HEK293 (cell line): ENCODE data around the gene GLRX5.
"Not testable (repeated sequence)": the region's sequence is repeated elsewhere in the genome, so short reads cannot be mapped to it uniquely, and the experiment has no call there.

Experiments used
- CTCF ChIA-PET: fragments of 350-600 bp; formaldehyde crosslinking; extraction: SDS; loops from one replicate; lab custom pipeline; 2021; ENCODE audit warnings: antibody characterized with exemption; lab: Yijun Ruan, JAX
- POLR2A ChIA-PET: fragments of 300-600 bp; formaldehyde crosslinking; extraction: SDS; loops from one replicate; lab custom pipeline; 2020; ENCODE audit warnings: antibody characterized with exemption, inconsistent platforms; lab: Yijun Ruan, JAX
- H3K27ac ChIP-seq: fragments of 200-500 bp; sonication (Bioruptor generic); 2 replicates; pipeline ENCODE4 v1.5.1; 2014; ENCODE audit warnings: low read depth, low read length, control low read depth, inconsistent platforms; ENCODE audit errors: extremely low read depth
- H3K36me3 ChIP-seq, 2 experiments: fragments of 200-500 bp in 1 of 2; sonication (Bioruptor generic) in 1 of 2; 1 replicate in 1 of 2; 2 replicates in 1 of 2; pipeline ENCODE4 v1.5.1; 2014 to 2017; ENCODE audit warnings: inconsistent platforms in 2 of 2, low read length in 2 of 2; ENCODE audit not compliant: control insufficient read depth in 2 of 2, insufficient read depth in 1 of 2
- H3K4me1 ChIP-seq: fragments of 200-500 bp; sonication (Bioruptor generic); 2 replicates; pipeline ENCODE4 v1.5.1; 2014; ENCODE audit warnings: mild to moderate bottlenecking, low read length, inconsistent platforms; ENCODE audit not compliant: control insufficient read depth, insufficient read depth
- H3K4me3 ChIP-seq: 2 replicates; pipeline ENCODE4 v1.5.1; 2011; ENCODE audit warnings: low read depth, mild to moderate bottlenecking, control low read depth, low read length, moderate library complexity
- H3K9me3 ChIP-seq: fragments of 200-500 bp; sonication (Bioruptor generic); 2 replicates; pipeline ENCODE4 v1.5.1; 2014; ENCODE audit warnings: low read depth, low read length, inconsistent platforms; ENCODE audit not compliant: control insufficient read depth, insufficient read depth
- BCL11A ChIP-seq: fragments of 450-650 bp; formaldehyde crosslinking; IDR thresholded peaks from 2 replicates; pipeline ENCODE4 v1.5.1; 2016; ENCODE audit warnings: low read depth, missing biosample characterization, missing genetic modification characterization
- BCL6B ChIP-seq: fragments of 450-650 bp; formaldehyde crosslinking; IDR thresholded peaks from 2 replicates; pipeline ENCODE4 v1.5.1; 2017; ENCODE audit warnings: missing biosample characterization, missing genetic modification characterization
- GFI1B ChIP-seq: fragments of 450-650 bp; formaldehyde crosslinking; IDR thresholded peaks from 2 replicates; pipeline ENCODE4 v1.5.1; 2016; ENCODE audit warnings: missing biosample characterization, missing genetic modification characterization
- KLF9 ChIP-seq: fragments of 450-650 bp; formaldehyde crosslinking; IDR thresholded peaks from 2 replicates; pipeline ENCODE4 v1.5.1; 2016; ENCODE audit warnings: missing biosample characterization, missing genetic modification characterization, low read depth
- REPIN1 ChIP-seq: fragments of 450-650 bp; formaldehyde crosslinking; IDR thresholded peaks from 2 replicates; pipeline ENCODE4 v1.5.1; 2017; ENCODE audit warnings: missing biosample characterization, missing genetic modification characterization, low read depth
- REST ChIP-seq: fragments of 450-650 bp; formaldehyde crosslinking; IDR thresholded peaks from 2 replicates; pipeline ENCODE4 v1.5.1; 2016; ENCODE audit warnings: missing biosample characterization, missing genetic modification characterization
- SCRT2 ChIP-seq: fragments of 450-650 bp; formaldehyde crosslinking; IDR thresholded peaks from 2 replicates; pipeline ENCODE4 v1.5.1; 2016; ENCODE audit warnings: missing biosample characterization, missing genetic modification characterization
- ZIC2 ChIP-seq: fragments of 450-650 bp; formaldehyde crosslinking; IDR thresholded peaks from 2 replicates; pipeline ENCODE4 v1.5.1; 2016; ENCODE audit warnings: missing biosample characterization, missing genetic modification characterization
- ZNF112 ChIP-seq: fragments of 450-650 bp; formaldehyde crosslinking; IDR thresholded peaks from 2 replicates; pipeline ENCODE4 v1.5.0; 2017; ENCODE audit warnings: missing biosample characterization, missing genetic modification characterization
- ZNF2 ChIP-seq: fragments of 450-650 bp; formaldehyde crosslinking; IDR thresholded peaks from 2 replicates; pipeline ENCODE4 v1.5.1; 2016; ENCODE audit warnings: missing biosample characterization, missing genetic modification characterization
- ZNF311 ChIP-seq: fragments of 450-650 bp; formaldehyde crosslinking; IDR thresholded peaks from 2 replicates; pipeline ENCODE4 v1.5.1; 2017; ENCODE audit warnings: missing biosample characterization, missing genetic modification characterization, borderline replicate concordance
- ZNF530 ChIP-seq: fragments of 450-650 bp; formaldehyde crosslinking; IDR thresholded peaks from 2 replicates; pipeline ENCODE4 v1.5.1; 2016; ENCODE audit warnings: low read depth, missing biosample characterization, missing genetic modification characterization
- ZNF548 ChIP-seq: fragments of 450-650 bp; formaldehyde crosslinking; IDR thresholded peaks from 2 replicates; pipeline ENCODE4 v1.5.1; 2016; ENCODE audit warnings: missing biosample characterization, missing genetic modification characterization
- ZNF677 ChIP-seq: fragments of 450-650 bp; IDR thresholded peaks from 2 replicates; pipeline ENCODE4 v1.5.0; 2018; ENCODE audit warnings: missing biosample characterization, mild to moderate bottlenecking, missing genetic modification characterization, moderate library complexity
- ZNF776 ChIP-seq: fragments of 450-650 bp; formaldehyde crosslinking; IDR thresholded peaks from 2 replicates; pipeline ENCODE4 v1.5.0; 2017; ENCODE audit warnings: missing biosample characterization, missing genetic modification characterization, borderline replicate concordance
- TF ChIP-seq, protein P1 (sequence below): fragments of 450-650 bp; formaldehyde crosslinking; IDR thresholded peaks from 2 replicates; pipeline ENCODE4 v1.5.1; 2017; ENCODE audit warnings: missing biosample characterization, missing genetic modification characterization
- TF ChIP-seq, protein P2 (sequence below): fragments of 450-650 bp; formaldehyde crosslinking; IDR thresholded peaks from 2 replicates; pipeline ENCODE4 v1.5.1; 2016; ENCODE audit warnings: missing biosample characterization, missing genetic modification characterization, borderline replicate concordance

The GLRX5 gene

DNA sequence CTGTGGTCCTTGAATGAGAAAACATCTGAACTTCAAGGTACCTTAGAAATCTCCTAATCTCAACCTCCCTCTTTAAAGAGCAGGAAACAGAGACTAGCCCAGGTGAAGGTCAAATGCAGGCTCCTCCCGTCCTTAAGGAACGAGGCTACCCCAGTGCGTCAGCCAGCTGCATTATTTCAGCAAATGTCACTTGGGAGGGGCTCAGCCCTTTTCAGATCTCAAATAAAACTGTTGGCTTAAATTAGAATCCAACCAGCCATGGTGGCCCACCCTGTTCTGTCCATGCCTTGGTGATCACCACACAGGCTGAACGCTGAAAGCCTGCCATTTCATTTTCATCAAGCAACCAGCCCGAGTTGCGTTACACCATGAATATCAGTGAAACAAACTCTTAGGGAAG, 25.4 kb upstream of the GLRX5 start (continued):
- TF ChIP-seq REST (no peak), ZNF530 (tag by site-specific recombination) (no peak), ZNF776 (no peak), ZNF311 (no peak)

DNA sequence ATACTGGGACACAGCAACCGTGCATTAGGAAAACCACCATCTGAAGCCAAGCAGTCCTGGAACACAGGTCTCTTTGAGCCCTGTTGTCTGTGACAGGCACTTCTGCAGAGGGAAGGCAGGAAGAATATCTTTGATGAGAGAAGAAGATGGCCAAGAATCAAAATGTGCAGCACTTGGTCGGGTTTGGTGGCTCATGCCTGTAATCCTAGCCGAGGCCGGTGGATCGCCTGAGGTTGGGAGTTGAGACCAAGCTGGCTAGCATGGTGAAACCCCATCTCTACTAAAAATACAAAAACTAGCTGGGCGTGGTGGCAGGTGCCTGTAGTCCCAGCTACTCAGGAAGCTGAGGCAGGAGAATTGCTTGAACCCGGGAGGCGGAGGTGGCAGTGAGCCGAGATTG, 24.5 kb upstream of the GLRX5 start:
- CTCF ChIA-PET, H3K4me1 ChIP-seq, POLR2A ChIA-PET, H3K9me3 ChIP-seq, H3K27ac ChIP-seq, H3K4me3 ChIP-seq, H3K36me3 ChIP-seq: not testable (repeated sequence)

GRCh38 chr14:95510804-95511203, 24.0 kb upstream of the GLRX5 start:
- CTCF ChIA-PET, result interaction anchor here (0.9 kb wide), 1 partner anchor 16 kb away, joined by 3 read pairs; no protein-coding TSS in a partner anchor
- POLR2A ChIA-PET, result no interaction called here
- no peak overlapping the region for H3K4me3 ChIP-seq
- no peak for TF ChIP-seq GFI1B (tag by site-specific recombination)
- TF ChIP-seq KLF9 (tag by site-specific recombination), result no peak
- no peak for TF ChIP-seq BCL11A (tag by site-specific recombination)
- TF ChIP-seq, protein P1, sequence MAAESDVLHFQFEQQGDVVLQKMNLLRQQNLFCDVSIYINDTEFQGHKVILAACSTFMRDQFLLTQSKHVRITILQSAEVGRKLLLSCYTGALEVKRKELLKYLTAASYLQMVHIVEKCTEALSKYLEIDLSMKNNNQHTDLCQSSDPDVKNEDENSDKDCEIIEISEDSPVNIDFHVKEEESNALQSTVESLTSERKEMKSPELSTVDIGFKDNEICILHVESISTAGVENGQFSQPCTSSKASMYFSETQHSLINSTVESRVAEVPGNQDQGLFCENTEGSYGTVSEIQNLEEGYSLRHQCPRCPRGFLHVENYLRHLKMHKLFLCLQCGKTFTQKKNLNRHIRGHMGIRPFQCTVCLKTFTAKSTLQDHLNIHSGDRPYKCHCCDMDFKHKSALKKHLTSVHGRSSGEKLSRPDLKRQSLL (tag by site-specific recombination), result no peak
- no peak for TF ChIP-seq ZIC2
- TF ChIP-seq ZNF2, result no peak
- TF ChIP-seq ZNF112 (tag by site-specific recombination), result no peak
- no peak for TF ChIP-seq BCL6B
- no peak for TF ChIP-seq ZNF677 (tag by site-specific recombination)
- no peak for TF ChIP-seq ZNF548 (tag by site-specific recombination)
- H3K9me3 ChIP-seq, result no peaks in the 10 kb centered on the region
- no peak overlapping the region for H3K27ac ChIP-seq
- no peaks in the 10 kb centered on the region for H3K36me3 ChIP-seq
- H3K4me1 ChIP-seq, result peaks cover 4% of the 10 kb centered on the region; the same call in 1 of the 2 replicates

- H3K4me3 ChIP-seq, result no peak overlapping the region
- POLR2A ChIA-PET, result no interaction called here
- CTCF ChIA-PET, result interaction anchor here (0.9 kb wide), 1 partner anchor 15 kb away, joined by 3 read pairs; no protein-coding TSS in a partner anchor
- no peaks in the 10 kb centered on the region for H3K36me3 ChIP-seq
- no peaks in the 10 kb centered on the region for H3K9me3 ChIP-seq
- peaks cover 4% of the 10 kb centered on the region; the same call in 1 of the 2 replicates for H3K4me1 ChIP-seq
- TF ChIP-seq REPIN1 (tag by site-specific recombination) (no peak), SCRT2 (peak; percentile 43; the same call in 1 of the 2 replicates)
- TF ChIP-seq, protein P2, sequence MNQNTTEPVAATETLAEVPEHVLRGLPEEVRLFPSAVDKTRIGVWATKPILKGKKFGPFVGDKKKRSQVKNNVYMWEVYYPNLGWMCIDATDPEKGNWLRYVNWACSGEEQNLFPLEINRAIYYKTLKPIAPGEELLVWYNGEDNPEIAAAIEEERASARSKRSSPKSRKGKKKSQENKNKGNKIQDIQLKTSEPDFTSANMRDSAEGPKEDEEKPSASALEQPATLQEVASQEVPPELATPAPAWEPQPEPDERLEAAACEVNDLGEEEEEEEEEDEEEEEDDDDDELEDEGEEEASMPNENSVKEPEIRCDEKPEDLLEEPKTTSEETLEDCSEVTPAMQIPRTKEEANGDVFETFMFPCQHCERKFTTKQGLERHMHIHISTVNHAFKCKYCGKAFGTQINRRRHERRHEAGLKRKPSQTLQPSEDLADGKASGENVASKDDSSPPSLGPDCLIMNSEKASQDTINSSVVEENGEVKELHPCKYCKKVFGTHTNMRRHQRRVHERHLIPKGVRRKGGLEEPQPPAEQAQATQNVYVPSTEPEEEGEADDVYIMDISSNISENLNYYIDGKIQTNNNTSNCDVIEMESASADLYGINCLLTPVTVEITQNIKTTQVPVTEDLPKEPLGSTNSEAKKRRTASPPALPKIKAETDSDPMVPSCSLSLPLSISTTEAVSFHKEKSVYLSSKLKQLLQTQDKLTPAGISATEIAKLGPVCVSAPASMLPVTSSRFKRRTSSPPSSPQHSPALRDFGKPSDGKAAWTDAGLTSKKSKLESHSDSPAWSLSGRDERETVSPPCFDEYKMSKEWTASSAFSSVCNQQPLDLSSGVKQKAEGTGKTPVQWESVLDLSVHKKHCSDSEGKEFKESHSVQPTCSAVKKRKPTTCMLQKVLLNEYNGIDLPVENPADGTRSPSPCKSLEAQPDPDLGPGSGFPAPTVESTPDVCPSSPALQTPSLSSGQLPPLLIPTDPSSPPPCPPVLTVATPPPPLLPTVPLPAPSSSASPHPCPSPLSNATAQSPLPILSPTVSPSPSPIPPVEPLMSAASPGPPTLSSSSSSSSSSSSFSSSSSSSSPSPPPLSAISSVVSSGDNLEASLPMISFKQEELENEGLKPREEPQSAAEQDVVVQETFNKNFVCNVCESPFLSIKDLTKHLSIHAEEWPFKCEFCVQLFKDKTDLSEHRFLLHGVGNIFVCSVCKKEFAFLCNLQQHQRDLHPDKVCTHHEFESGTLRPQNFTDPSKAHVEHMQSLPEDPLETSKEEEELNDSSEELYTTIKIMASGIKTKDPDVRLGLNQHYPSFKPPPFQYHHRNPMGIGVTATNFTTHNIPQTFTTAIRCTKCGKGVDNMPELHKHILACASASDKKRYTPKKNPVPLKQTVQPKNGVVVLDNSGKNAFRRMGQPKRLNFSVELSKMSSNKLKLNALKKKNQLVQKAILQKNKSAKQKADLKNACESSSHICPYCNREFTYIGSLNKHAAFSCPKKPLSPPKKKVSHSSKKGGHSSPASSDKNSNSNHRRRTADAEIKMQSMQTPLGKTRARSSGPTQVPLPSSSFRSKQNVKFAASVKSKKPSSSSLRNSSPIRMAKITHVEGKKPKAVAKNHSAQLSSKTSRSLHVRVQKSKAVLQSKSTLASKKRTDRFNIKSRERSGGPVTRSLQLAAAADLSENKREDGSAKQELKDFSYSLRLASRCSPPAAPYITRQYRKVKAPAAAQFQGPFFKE (tag by site-specific recombination), result no peak
- no peak overlapping the region for H3K27ac ChIP-seq
These were observed 23.2 kb upstream of the GLRX5 start for GRCh38 chr14:95511687-95512086.
